ENCODE results near the gene PGBD5.

DNA sequence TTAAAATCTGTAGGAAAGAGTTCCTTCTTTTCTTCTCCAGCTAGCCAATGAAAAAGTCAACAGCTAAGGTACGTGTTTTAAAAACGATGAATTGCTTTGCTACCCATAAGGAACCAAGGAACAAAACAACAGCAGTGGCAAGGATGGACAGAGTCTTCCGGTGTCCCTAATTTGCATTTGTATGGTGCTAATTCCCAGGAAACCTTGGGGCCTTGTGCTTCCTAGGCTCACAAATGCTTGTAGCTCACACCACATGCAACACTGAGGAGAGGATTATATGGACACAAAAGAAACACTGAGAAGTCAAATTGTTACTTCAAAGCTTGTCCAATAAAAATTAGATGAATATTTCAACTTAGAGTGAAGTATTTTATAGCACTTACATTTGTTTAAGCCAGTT lies 1.8 kb upstream of the PGBD5 start:
- TF ChIP-seq, protein P1, sequence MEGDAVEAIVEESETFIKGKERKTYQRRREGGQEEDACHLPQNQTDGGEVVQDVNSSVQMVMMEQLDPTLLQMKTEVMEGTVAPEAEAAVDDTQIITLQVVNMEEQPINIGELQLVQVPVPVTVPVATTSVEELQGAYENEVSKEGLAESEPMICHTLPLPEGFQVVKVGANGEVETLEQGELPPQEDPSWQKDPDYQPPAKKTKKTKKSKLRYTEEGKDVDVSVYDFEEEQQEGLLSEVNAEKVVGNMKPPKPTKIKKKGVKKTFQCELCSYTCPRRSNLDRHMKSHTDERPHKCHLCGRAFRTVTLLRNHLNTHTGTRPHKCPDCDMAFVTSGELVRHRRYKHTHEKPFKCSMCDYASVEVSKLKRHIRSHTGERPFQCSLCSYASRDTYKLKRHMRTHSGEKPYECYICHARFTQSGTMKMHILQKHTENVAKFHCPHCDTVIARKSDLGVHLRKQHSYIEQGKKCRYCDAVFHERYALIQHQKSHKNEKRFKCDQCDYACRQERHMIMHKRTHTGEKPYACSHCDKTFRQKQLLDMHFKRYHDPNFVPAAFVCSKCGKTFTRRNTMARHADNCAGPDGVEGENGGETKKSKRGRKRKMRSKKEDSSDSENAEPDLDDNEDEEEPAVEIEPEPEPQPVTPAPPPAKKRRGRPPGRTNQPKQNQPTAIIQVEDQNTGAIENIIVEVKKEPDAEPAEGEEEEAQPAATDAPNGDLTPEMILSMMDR (IDR thresholded peaks at IDR 0.05): no peak
- no peak for TF ChIP-seq POLR2A (IDR thresholded peaks at IDR 0.05)
